Measurements from ENCODE around the gene FGF5. TPM values are rescaled to one million over a fixed set of nuclear protein-coding genes. Genes with fewer than 3 reads are reported as not detected.

FGF5 gene
- total RNA-seq, 1 experiment from 2014 or later: not detected

DNA sequence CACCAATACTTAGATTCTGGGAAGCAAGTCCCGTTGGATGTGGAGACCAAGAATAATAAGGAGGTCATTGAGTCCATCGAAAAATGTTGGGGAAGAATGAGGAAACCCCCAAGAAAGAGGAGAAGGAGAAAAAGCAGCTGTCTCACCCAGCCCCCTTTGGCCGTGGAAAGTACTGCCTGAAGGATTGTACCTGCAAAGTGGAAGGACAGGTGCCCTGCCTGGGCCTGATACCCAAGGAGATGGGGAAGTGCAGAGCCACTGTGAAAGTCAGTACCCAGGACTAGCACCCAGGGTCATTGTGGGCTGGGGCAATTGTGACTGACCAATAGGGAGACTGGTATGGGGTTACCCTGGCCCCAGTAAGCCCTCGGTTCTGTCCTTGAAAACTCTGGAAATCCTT lies 55.3 kb downstream of the FGF5 start:
- DNase-seq: peak; percentile 16
- no peaks in the 10 kb centered on the region for H3K36me3 ChIP-seq (replicated peaks; ENCODE audit: control insufficient read depth, insufficient read depth, low read length)
- no peaks in the 10 kb centered on the region for H3K27me3 ChIP-seq (ENCODE audit: control insufficient read depth, insufficient read depth, low read length)
- no peak overlapping the region for H3K4me3 ChIP-seq (ENCODE audit: insufficient read depth, low read depth, low read length)

DNA sequence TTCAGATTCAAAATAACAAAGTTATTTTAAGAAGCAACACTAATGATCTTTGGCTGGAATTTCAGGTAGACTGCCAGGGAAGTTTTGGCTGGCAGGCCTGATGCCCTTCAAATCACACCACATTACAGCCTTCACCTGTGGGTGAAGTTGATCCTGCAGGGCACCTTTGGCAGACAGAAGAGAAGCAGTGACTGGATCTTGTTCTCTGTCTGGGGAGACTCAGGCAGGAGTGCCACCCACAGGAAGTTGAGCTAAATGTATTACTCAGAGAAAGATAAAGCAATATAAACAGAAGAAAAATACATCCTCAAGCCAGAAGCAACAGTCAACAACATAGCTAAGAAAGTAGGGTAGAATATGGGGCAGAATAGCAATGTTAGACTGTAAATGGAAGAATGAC lies 56.3 kb downstream of the FGF5 start:
- DNase-seq: no peak
- Histone ChIP-seq H3K36me3 (replicated peaks; ENCODE audit: control insufficient read depth, insufficient read depth, low read length) (no peaks in the 10 kb centered on the region), H3K4me3 (ENCODE audit: insufficient read depth, low read depth, low read length) (no peak overlapping the region), H3K27me3 (ENCODE audit: control insufficient read depth, insufficient read depth, low read length) (no peaks in the 10 kb centered on the region)

GRCh38 chr4:80324171-80324570 lies 57.7 kb downstream of the FGF5 start:
- H3K27me3 ChIP-seq (ENCODE audit: control insufficient read depth, insufficient read depth, low read length): no peaks in the 10 kb centered on the region
- no peaks in the 10 kb centered on the region for H3K36me3 ChIP-seq (replicated peaks; ENCODE audit: control insufficient read depth, insufficient read depth, low read length)
- DNase-seq: no peak
- no peak overlapping the region for H3K4me3 ChIP-seq (ENCODE audit: insufficient read depth, low read depth, low read length)

- H3K36me3 ChIP-seq (replicated peaks; ENCODE audit: control insufficient read depth, insufficient read depth, low read length): no peaks in the 10 kb centered on the region
- no peak overlapping the region for H3K4me3 ChIP-seq (ENCODE audit: insufficient read depth, low read depth, low read length)
- H3K27me3 ChIP-seq (ENCODE audit: control insufficient read depth, insufficient read depth, low read length): peaks cover 11% of the 10 kb centered on the region
- DNase-seq: no peak
Observed at GRCh38 chr4:80331693-80332092, 65.2 kb downstream of the FGF5 start.

- Histone ChIP-seq H3K27me3 (ENCODE audit: control insufficient read depth, insufficient read depth, low read length) (peaks cover 12% of the 10 kb centered on the region), H3K4me3 (ENCODE audit: insufficient read depth, low read depth, low read length) (no peak overlapping the region), H3K36me3 (replicated peaks; ENCODE audit: control insufficient read depth, insufficient read depth, low read length) (no peaks in the 10 kb centered on the region)
- no peak for DNase-seq
Observed at GRCh38 chr4:80333121-80333520, 66.7 kb downstream of the FGF5 start.

DNA sequence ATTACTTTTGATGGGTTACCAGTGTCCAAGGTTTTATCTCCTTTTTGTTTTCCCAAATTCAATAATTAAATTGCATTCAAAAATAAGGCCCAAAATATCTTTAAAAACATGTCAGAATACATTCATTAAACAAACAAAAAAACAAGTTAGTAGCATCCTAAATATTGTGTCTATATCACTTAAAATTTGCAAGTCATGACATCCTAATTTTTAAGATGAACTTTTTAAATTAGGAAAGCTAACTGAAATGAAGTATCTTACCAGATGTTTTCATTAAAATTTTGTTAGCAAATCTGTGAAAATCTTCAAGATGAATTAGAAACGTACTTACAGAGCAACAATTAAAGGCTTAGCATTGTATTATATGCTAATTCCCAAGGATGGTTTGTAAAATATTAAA lies 68.1 kb downstream of the FGF5 start:
- no peak for DNase-seq
- no peaks in the 10 kb centered on the region for H3K36me3 ChIP-seq (replicated peaks; ENCODE audit: control insufficient read depth, insufficient read depth, low read length)
- no peak overlapping the region for H3K4me3 ChIP-seq (ENCODE audit: insufficient read depth, low read depth, low read length)
- H3K27me3 ChIP-seq (ENCODE audit: control insufficient read depth, insufficient read depth, low read length): peaks cover 12% of the 10 kb centered on the region

DNA sequence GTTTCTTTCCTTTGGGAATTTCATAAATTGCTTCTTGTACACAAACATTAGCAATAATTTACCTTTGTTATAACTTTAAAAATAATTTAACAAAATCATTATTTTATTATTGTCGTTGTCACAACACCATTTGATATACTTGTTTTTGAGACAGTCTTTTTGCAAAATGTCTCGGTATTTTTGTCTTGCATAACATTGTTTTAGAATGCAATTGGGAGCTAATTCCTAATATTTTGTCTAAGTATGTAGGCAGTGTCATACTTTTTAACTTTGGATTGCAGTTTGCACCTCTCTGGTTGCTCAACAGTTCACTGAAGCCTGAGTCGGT lies 68.7 kb downstream of the FGF5 start:
- DNase-seq: no peak
- Histone ChIP-seq H3K4me3 (ENCODE audit: insufficient read depth, low read depth, low read length) (peak overlapping the region; percentile 47; the same call in 1 of the 2 replicates), H3K27me3 (ENCODE audit: control insufficient read depth, insufficient read depth, low read length) (peaks cover 12% of the 10 kb centered on the region), H3K36me3 (replicated peaks; ENCODE audit: control insufficient read depth, insufficient read depth, low read length) (no peaks in the 10 kb centered on the region)

GRCh38 chr4:80335554-80336358 lies 69.3 kb downstream of the FGF5 start, which contains the start of gene CFAP299:
Gene CFAP299, plus strand, starts transcription at chr4:80335730.
- peak; percentile 84 for DNase-seq
- H3K4me3 ChIP-seq (ENCODE audit: insufficient read depth, low read depth, low read length): peak within 1 kb of the TSS; percentile 47
- H3K36me3 ChIP-seq (replicated peaks; ENCODE audit: control insufficient read depth, insufficient read depth, low read length): no peaks in the 10 kb centered on the region
- H3K27me3 ChIP-seq (ENCODE audit: control insufficient read depth, insufficient read depth, low read length): peaks cover 12% of the 10 kb centered on the region

GRCh38 chr4:80336582-80336981 lies 70.1 kb downstream of the FGF5 start:
- Histone ChIP-seq H3K27me3 (ENCODE audit: control insufficient read depth, insufficient read depth, low read length) (peaks cover 12% of the 10 kb centered on the region), H3K4me3 (ENCODE audit: insufficient read depth, low read depth, low read length) (no peak overlapping the region), H3K36me3 (replicated peaks; ENCODE audit: control insufficient read depth, insufficient read depth, low read length) (no peaks in the 10 kb centered on the region)
- DNase-seq: peak; percentile 54

DNA sequence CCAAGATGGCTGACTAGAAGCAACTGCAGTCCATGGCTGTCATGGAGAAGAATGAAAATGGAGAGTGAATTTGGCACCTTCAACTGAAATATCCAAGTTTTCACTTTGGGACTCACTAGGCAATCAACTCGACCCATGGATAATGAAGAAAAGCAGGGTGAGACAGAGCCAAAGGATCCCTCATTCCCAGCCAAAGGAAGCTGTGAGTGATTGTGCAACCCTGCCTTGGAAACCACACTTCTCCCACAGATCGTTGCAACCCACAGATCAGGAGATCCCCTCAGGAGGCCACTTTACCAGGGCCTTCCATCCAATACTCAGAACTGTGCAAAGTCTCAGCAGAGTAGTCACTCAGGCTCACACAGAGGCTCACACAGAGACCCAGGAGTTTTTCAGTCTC lies 73.6 kb downstream of the FGF5 start:
- H3K27me3 ChIP-seq (ENCODE audit: control insufficient read depth, insufficient read depth, low read length): peaks cover 10% of the 10 kb centered on the region
- DNase-seq: no peak
- no peak overlapping the region for H3K4me3 ChIP-seq (ENCODE audit: insufficient read depth, low read depth, low read length)
- no peaks in the 10 kb centered on the region for H3K36me3 ChIP-seq (replicated peaks; ENCODE audit: control insufficient read depth, insufficient read depth, low read length)

Other genes starting within 250 kb of the FGF5 start
- 7.7 and 10.8 TPM in 2 replicates for gene ANTXR2, start 193.4 kb upstream of the FGF5 start, total RNA-seq (2014; rRNA removed; shearing (Covaris generic))
- 0.07 TPM in 1 of 2 replicates, not detected in the other for gene PRDM8, start 69.2 kb upstream of the FGF5 start, total RNA-seq (2014; rRNA removed; shearing (Covaris generic))
- gene CFAP299, start 69.1 kb downstream of the FGF5 start, total RNA-seq (2014; rRNA removed; shearing (Covaris generic)): not detected in 2 replicates